ENCODE data around the gene GRIA4.

DNA sequence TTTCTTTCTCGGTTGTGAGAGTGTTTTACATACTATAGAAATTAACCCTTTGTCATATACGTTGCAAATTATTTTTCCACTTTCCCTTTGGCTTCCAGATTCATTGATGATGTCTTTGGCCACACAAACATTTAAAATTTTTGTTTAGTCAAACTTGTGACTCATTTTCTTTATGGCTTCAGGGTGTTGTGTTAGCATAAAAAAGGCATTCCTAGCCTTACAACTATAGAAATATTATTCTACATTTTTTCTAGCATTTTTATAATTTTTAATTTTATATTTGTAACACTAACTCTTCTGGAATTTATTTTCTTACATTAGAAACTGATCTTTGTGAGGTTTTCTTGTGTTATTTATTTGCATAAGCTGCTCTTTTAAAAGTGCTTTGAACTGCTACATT lies 12.1 kb downstream of the GRIA4 start:
- TF ChIP-seq SIN3A (IDR thresholded peaks at IDR 0.05; ENCODE audit: borderline replicate concordance, insufficient read depth, low read length) (no peak), TAF1 (IDR thresholded peaks at IDR 0.05; ENCODE audit: borderline replicate concordance, insufficient read depth, low read length) (no peak)

Measured in PFSK-1 (cell line).